ENCODE results near the gene GPHA2.

GPHA2 gene

DNA sequence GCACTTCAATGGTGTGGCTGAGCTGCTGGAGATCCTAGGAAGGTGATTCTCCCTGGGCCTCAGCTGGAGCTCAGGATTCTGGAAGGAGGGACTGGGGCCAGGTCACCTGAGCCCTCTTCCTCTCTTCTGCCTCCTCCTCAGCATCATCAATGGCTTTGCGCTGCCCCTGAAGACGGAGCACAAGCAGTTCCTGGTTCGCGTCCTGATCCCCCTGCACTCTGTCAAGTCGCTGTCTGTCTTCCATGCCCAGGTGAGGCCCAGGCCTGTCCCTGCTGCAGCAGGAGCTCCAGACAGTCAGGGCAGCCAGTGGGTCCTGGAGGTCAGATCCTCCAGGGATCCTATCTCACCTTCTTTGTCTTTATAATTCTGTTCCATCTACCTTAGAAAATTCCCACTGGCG is 5.4 kb downstream of the GPHA2 start:
- DNase-seq (ENCODE audit: low read depth), result no peak

DNA sequence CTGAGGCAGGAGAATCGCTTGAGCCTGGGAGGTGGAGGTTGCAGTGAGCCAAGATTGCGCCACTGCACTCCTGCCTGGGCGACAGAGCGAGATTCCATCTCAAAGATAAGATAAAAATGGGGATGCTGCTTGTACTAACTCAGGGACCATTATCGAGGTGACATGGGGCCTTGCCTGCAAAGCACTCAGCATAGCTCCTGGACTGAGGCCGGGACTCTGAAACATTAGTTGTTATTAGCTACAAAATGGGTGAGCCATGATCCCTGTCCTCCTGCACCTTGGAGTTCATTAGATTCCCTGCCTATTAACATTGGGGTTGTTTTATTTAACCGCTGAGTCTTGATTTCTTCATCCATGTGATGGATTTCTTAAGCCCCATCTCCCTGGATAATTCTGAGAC is 6.1 kb downstream of the GPHA2 start:
- DNase-seq (ENCODE audit: low read depth), result no peak

DNA sequence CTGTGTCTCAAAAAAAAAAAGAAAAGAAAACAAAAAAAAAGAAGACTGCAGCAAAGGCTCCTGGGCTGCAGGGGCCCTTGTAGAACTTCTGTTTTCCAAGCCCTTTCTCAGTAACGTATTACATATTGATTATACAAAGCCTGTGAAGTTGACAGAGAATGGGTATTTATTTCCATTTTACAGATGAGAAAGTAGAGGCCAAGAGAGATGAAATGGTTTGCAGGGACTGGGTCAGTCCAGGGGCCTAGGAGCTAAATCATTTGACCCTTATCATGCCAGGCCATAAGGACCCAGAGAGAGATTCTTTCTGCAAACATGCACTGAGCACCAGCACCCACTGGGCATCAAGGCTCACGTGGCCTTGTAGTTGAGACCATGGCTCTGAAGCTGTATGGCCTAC is 6.7 kb downstream of the GPHA2 start:
- DNase-seq (ENCODE audit: low read depth), result no peak

DNA sequence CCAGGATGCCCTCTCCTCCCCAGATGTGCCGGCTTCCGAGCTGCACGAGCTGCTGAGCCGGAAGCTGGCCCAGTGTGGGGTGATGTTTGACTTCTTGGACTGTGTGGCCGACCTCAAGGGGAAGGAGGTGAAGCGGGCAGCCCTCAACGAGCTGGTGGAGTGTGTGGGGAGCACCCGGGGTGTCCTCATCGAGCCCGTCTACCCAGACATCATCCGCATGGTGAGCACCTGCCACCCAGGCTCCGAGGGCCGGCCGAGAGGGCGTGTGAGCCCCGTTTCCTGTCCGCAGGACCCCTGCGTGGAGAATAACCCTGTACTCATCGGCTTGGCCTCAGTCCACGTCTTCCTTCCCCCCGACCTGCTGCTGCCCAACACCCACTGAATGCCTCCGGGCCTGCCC is 9.0 kb downstream of the GPHA2 start:
- no peak for DNase-seq (ENCODE audit: low read depth)

DNA sequence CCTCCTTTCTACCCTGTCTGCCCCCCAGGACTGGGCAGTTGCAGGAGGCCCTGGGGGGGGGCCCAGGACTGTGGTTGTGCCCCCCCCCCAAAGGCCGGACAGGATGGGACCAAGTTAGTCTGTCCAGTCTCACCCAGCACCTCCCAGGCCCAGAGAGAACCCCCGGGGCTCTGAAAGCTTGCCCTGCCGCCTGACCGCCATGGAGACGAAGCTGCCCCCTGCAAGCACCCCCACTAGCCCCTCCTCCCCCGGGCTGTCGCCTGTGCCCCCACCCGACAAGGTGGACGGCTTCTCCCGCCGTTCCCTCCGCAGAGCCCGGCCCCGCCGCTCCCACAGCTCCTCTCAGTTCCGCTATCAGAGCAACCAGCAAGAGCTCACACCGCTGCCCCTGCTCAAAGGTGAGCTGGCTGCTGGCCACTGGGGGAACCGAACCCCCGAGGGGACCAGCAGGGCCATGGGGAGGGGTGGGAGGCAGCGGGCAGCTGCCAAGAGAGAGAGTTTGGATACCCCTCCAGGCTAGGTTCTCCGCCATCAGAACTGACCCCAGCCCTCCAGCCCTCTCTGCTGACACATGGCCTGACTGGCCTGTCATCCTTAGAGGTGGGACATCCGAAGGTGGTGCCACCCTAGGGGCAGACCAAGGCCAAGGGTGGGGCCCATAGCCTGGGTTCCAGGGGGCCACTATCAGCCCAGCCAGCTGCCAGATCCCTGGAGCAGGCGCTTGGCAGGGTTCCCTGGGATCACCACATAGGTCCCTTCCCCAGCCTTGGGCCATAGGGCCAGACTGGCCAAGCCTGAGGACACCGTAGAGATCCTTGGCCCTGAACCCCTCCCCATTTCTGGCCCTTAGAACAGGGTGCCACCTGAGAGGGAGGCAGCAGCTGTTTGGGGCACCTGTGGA is 9.9 kb downstream of the GPHA2 start:
- no peak for DNase-seq (ENCODE audit: low read depth)

DNA sequence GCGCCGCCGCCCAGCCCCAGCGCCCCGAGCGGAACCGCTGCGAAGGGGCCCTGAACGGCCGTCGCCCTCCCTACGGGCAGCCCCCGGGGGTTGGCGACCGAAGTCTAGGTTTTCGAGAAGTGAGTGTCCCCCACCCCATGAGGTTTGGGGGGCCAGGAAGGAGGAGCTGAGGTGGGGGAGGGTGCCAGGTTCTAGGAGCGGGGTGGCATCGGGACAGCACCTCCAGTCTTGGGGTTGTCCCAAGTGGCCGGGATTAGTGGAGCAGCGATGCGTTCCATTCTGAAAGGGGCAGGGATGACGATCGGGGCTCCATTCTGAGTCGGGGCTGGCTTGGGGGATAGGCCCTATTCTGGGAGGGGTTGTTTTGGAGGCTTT is 10.8 kb downstream of the GPHA2 start:
- DNase-seq (ENCODE audit: low read depth), result peak; percentile 26

DNA sequence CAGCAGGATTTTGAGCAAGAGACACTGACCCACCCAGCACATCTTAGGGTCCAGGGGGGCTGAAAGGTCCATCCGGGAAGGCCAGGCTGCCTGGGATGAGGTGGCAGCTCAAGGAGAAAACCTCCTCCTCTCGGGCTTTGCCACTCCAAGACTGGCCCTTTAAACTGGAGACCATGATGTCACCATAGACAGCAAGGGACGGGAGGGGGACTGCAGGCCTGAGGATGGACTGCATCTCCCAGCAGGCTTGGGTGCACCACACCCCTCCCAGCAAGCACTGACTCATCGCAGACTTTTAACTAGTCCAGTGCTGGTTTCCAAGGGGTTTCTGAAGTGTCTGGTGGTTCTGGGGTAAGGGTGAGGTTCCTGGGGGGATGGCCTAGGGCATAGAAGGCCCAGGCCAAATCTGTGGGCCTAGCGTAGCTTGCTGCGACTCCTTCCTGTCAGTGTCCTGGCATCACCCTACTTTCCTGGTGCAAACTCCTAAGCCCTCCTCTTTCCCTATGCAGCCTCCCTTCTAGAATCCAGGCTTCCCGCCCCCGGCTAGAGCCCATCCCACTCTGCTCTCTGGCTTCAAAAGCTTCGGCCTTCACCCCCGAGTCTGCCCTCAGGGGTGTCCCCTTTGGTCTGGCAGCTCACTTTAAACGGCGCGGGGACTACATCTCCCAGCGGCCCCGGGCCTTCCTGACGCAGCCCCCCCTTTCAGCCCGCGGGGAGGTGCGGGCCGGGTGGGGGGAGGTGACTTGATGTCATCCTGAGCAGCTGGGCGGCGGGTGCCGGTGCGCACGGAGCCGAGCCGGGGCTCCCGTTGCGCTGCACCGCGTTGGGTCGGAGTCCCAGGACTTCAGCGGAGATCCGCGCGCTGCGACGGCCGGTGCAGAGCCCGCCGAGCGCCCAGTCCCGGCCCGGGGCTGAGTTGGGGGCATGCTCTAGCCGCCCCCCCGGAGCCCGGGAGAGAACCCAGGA is 11.5 kb downstream of the GPHA2 start, which contains the start of gene PPP2R5B:
Gene PPP2R5B (plus strand): TSS at position 746 of the 966 bp plus-strand sequence. CDS start 1,046 bp downstream, outside the sequence.
- peak; percentile 97 for DNase-seq (ENCODE audit: low read depth)

DNA sequence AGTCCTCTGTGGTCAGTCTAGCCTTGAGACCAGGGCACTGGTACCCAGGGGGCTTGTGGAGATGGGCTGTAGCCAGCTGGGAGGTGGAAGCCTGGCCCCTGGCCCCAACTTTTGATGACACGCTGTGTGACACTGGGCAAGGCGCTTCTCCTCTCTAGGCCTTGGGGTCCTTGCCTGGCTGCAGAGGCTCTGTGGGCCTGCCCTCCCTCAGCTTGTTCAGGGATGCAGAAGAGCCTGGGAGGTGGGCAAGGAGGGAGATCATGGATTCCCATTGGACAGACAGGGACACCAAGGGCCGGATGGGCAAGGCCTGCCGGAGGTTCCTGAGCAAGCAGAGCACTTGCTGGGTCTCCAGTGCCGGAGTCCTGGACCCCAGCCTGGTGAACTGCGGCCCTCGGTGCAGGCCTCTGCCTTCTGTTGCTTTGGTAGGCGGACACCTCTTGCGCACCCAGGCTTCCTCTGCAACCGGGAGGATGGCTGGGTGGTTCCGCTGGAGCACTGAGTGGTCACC is 12.5 kb downstream of the GPHA2 start:
- DNase-seq (ENCODE audit: low read depth), result no peak

DNA sequence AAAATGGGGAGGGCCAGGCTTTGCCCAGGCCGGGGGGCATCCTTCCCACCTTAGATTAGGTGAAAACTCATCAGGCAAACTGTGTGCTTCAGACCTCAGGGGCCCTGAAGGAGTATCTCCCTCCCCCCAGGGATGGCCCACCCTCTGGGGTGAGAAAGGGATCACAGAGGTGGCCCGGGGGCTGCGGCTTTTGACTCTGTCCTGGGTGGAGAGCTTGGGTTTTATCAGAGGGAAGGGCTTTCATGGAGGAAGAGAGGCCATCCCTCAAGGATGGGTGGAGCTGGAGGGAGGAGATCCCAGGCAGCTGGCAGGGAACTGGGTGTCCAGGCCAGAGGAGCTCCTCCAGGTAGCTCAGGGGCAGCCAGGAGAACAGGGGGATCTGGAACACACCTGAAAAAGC is 14.3 kb downstream of the GPHA2 start:
- no peak for DNase-seq (ENCODE audit: low read depth)

DNA sequence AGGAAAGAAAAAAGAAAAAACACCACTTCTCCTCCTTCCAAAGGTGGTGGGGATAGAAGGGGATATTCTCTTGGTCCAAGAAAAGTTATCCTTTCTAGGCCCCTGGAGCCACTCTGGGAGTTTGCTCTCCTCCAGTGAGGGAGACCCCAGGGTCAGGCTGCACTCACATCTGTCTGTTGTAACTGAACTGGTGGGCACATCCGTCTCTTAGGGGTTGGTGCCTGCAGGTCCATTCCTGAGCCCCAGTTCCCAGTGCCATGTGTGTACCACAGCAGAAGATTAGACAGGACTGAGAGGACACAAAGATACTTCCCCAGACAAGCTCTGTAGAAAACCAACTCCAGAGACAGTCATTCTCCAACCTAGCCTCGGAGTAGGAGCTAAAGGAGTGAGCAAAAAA is 15.6 kb downstream of the GPHA2 start:
- no peak for DNase-seq (ENCODE audit: low read depth)

DNA sequence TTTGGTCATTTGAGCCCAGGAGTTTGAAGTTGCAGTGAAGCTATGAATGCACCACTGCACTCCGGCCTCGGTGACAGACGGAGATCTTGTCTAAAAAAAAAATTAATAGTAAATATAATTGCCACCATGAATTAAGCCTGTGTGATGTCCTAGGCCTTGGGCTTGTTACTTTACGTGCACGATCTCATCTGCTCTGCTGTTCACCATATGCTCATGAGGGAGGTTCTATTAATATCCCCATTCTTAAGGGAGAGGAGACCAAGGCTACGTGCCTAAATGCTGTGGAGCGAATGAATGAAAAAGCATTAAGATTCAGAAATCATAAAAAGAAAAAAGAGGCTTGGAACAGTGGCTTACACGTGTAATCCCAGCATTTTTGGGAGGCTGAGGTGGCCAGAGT is 16.1 kb downstream of the GPHA2 start:
- DNase-seq (ENCODE audit: low read depth), result no peak

DNA sequence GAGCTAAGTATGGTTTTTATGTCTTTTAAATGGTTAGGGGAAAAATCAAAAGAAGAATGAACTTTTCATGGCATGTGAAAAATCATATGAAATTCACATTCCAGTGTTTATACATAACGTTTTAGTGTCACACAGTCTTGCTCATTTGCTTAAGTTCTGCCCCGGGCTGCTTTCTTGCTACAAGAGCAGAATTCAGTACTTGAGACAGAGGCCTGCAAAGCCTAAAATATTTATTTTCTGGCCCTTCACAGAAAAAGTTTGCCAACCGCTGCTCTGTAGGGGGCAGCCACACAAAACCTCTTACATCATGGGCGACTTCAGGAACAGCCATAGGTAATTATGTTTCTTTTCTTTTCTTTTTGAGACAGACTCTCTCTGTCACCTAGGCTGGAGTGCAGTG is 17.7 kb downstream of the GPHA2 start:
- peak; percentile 72 for DNase-seq (ENCODE audit: low read depth)

DNA sequence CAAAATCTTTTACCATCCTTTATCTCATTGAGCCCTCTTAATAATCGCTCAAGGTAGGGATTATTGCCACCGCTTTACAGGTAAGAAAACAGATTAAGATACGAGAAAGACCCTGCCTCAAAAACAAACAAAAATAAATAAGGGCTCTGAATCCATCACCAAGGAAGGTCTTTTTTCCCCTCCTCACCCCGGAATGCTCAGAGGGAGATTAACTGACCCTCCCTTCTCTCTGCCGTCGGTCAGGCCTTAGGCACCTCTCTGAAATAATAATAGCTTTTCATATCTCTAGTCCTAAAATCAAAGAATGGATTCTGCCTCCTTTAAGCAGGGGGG is 18.1 kb downstream of the GPHA2 start:
- no peak for DNase-seq (ENCODE audit: low read depth)

DNA sequence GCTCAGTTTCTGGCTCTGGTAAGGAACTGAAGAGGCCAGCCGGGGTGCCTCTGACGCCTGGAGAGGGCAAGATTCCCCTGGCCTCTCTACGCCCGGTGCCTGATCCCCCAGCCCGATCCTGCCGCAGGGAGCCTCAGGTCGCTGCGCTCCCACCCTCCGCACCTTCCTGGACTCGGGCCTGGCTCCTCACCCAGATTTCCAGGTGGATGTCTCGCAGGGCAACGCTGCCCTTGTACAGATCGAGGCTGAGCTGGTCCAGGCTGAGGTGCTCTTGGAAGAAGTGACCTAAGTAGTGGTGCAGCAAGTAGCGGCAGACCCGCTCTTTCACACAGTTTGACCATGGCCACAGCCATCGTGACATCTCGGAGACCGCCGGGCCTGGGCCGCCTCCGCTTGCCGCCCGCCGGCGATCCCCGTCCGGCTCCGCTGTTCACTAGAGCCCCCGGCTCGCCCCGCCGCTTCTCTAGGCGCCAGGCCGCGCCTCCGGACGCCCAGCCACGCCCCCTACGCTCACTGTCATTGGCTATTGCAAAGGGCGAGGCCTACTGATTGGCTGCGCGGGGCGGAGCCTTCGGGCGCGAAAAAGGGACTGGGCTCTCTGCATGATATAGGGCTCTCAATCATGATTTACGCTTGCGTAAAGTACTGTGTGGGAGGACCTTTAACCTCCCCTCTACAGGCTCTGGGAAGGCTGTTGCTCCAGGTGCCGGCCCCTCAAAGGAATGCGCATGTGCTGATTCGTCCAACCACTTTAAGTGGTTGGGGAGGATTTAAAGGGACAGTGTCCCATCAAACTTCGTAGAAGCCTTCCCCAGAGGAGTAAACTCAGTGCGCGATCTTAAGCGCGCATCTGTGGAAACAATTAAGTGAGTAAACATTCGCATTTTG is 18.7 kb downstream of the GPHA2 start, which contains the start of gene ATG2A:
Gene ATG2A (minus strand): TSS at position 435 of the 888 bp plus-strand sequence. CDS start 74 bp downstream, at position 361.
- DNase-seq (ENCODE audit: low read depth), result peak; percentile 100

DNA sequence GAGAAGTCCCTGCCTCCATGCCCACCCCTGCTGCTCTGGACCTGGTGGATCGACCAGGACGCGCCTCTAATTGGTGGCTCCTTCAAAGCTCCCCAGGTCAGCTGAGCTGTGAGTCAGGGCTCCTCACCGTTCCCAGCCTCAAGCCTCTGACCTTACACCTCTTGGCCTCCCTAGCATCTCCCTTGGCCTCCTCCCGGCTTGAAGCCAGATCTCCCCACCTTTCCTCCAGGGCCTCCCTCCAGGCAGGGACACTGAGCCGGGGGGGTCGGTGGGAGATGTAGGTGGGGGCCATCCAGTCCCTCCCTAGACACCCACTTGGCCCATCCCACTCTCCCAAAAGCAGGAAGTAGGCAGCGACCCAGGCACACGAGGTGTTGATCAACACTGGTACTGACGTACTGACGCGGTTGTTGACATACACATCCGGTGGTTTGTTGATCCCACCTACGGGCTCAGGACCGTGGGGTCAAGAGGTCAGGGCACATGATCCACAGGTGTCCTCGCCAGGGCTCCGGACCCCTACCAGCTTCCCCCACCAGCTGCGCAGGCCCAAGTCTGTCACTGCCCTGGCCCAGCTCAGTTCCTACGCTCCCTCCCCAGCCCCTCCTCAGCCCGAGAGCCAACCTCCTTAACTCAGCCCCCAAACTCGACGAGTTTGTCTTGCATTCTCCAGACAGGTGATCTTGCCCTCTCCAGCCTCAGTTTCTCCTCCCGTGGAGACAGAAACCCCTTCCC is 19.5 kb downstream of the GPHA2 start:
- peak; percentile 41 for DNase-seq (ENCODE audit: low read depth)

DNA sequence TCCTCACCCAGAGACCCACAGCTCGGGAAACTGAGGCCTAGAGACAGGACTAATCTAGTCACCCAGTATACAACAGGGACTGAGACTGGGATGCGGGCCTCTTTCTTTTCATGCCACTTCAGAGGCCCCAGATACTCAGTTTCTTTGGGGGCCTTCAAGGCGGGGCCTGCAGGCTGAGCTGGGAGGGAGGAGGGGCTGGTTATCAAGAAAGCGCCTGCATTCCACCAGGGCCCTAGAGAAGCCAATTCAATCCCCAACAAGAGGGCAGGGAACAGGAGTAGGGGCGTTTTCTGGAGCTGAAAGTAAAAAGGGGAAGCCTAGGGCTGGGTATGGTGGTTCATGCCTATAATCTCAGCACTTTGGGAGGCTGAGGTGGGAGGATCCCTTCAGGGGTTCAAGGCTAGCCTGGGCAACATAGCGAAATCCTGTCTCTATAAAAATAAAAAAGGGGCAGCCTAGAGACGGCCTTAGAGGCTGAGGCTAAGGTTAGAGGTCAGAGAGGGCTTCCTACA is 20.3 kb downstream of the GPHA2 start:
- no peak for DNase-seq (ENCODE audit: low read depth)

DNA sequence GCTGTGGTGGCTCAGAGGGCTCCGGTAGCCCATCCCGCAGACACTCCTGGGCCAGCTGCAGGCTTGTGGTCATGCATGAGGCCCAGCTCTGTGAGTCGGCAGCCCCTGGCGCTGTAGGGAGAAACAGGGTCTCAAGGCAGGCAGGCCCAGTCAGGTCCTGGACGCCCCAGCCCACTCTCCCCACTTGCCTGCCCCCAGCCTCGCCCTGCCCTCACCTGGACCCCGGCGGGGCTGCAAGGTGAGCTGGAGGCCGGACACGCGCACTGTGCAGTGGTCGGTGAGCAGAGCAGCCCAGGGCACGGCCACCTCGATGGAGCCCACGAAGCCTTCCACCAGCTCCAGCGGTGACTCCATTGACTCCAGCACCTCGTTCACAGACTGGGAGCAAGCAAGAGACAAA is 21.6 kb downstream of the GPHA2 start:
- no peak for DNase-seq (ENCODE audit: low read depth)

DNA sequence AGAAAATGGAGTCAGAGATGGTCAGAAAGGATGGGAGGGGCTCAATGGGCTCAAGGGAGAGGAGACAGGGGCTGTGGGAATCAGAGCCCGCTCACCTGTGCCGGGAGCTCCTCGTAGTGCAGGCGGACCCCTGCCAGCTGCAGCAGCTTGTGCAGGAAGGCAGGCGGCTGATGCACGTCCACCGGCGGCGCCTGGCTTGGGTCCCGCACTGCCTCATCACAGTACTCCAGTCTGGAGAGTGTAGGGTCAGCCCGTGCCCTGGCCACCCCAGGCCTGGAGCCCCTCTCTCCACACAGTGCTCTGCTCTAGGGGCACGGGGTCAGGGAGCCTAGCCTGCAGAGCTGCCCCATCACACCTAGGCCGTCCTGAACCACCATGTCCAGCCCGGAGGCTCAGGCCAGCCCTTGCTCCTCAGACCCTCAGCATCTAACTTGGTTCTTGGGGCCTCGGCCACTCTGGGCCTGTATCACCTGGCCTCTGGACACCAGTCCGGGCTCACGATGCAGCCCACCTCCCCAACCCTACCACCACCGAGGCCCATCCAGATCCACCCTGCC is 22.4 kb downstream of the GPHA2 start:
- DNase-seq (ENCODE audit: low read depth), result no peak

DNA sequence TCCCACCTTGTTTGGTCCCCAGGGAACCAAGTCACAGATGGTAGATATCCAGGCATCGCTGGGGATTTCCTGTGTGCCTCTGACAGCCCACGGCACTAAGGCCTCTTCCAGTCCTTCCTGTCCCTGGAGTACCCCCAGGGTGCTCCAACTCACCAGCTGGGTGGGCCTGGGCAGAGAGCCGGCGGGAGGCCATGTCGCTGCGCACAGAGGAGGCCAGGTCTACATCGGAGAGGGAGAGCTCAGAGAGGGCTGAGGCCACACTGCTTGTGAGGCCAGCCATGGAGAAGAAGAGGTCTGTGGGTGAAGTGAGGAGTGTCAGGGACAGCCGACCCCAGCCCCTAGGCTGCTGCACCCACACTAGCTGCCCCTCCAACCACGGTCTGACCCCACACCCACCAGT is 24.0 kb downstream of the GPHA2 start:
- no peak for DNase-seq (ENCODE audit: low read depth)

DNA sequence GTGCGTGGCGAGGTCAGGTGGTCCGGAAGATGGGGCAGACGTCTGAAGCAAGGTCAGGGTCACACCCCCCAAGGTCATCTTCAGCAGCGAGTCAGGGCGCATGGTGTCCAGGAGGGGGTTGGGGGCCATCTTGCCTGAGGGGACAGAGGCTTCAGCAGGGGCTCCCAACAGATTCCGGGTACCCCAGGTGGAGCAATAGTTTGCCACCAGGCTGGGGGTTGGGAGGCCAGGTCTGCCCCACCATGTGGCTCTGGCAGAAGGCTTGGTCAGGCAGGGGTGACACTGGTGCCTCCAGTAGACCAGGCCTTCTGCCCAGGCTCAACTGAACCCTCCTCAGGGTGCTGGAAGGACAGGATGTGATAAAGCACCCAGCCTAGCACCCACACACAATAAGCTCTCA is 24.6 kb downstream of the GPHA2 start:
- no peak for DNase-seq (ENCODE audit: low read depth)
